K562 (cell line): ENCODE data around the gene KIF18B. TPM values are rescaled to one million over a fixed set of nuclear protein-coding genes. Genes with fewer than 3 reads are reported as not detected.
A peak's percentile ranks its signal among the peaks of the same experiment; 100 is the strongest.

ENCODE experiments used
- CHD2 ChIP-seq: IDR thresholded peaks from 2 replicates; pipeline ENCODE4 v1.6.1; 2011; ENCODE audit warnings: low read depth, low read length
- DDX20 ChIP-seq: fragments of 450-650 bp; IDR thresholded peaks from 2 replicates; pipeline ENCODE4 v1.6.1; 2016; ENCODE audit warnings: missing genetic modification characterization, low read depth, mild to moderate bottlenecking, missing compliant biosample characterization, moderate library complexity
- EGR1 ChIP-seq: fragments of 450-650 bp; conservative IDR thresholded peaks from 2 replicates; pipeline ENCODE4 v1.6.1; 2017; ENCODE audit warnings: mild to moderate bottlenecking
- GTF2A2 ChIP-seq: IDR thresholded peaks from 2 replicates; pipeline ENCODE4 v1.6.1; 2016; ENCODE audit warnings: mild to moderate bottlenecking, missing genetic modification characterization, missing compliant biosample characterization
- KLF6 ChIP-seq: fragments of 250-450 bp; sonication (Bioruptor Pico); IDR thresholded peaks from 2 replicates; pipeline ENCODE4 v1.4.0; 2020; ENCODE audit warnings: mild to moderate bottlenecking, moderate library complexity, borderline replicate concordance
- MTA1 ChIP-seq: fragments of 450-650 bp; IDR thresholded peaks from 2 replicates; pipeline ENCODE4 v1.6.1; 2017; ENCODE audit warnings: borderline replicate concordance
- TEAD1 ChIP-seq, 2 experiments: fragments of 450-650 bp in 1 of 2; sonication (generic) in 1 of 2; formaldehyde crosslinking; IDR thresholded peaks; 2 replicates each; pipeline versions ENCODE4 v1.4.0 to v1.8.0; 2020 to 2022; ENCODE audit warnings: mild to moderate bottlenecking in 2 of 2, missing genetic modification reagents in 1 of 2
- ZNF232 ChIP-seq: sonication (generic); formaldehyde crosslinking; IDR thresholded peaks from 2 replicates; pipeline ENCODE4 v1.8.0; 2022; ENCODE audit warnings: mild to moderate bottlenecking, missing genetic modification reagents
- polyA plus RNA-seq, 8 experiments: library from polyadenylated mRNA; depleted of rRNA in 4 of 8; stranded (reverse) in 5 of 8; unstranded in 3 of 8; fragments of >200 nt; fragmentation: Nextera tagmentation in 2 of 8; fragmentation: Illumina TruSeq in 1 of 8; extraction: Ambion mirVana in 2 of 8; extraction: Trizol in 1 of 8; gene quantifications; 2 replicates each; pipeline versions ENCODE4 v1.2.1 to v1.2.3, GENCODE V29; 2011 to 2014; ENCODE audit warnings: inconsistent platforms in 1 of 8, missing spikeins in 1 of 8
- total RNA-seq, 7 experiments: library from RNA; depleted of rRNA in 6 of 7; stranded (reverse); fragments of >200 nt in 6 of 7; fragmentation: Illumina TruSeq in 2 of 7; extraction: Trizol in 2 of 7; gene quantifications; 2 replicates each; pipeline versions ENCODE4 v1.2.1 to v1.2.3, GENCODE V29; 2011 to 2021; ENCODE audit warnings: low replicate concordance in 1 of 7
- TF ChIP-seq, protein P1 (sequence below): fragments of 150-350 bp; conservative IDR thresholded peaks from 2 replicates; pipeline ENCODE4 v1.6.1; 2014; ENCODE audit warnings: low read length
- TF ChIP-seq, protein P2 (sequence below): fragments of 250-450 bp; sonication (Bioruptor Pico); IDR thresholded peaks from 2 replicates; pipeline ENCODE4 v1.8.0; 2021; ENCODE audit warnings: borderline replicate concordance, mild to moderate bottlenecking, moderate library complexity; ENCODE audit not compliant: poor library complexity, severe bottlenecking
- TF ChIP-seq, protein P3 (sequence below): fragments of 200-800 bp; sonication (Bioruptor generic); IDR thresholded peaks from 2 replicates; pipeline ENCODE4 v1.6.1; 2016; ENCODE audit warnings: missing genetic modification characterization, missing compliant biosample characterization
- TF ChIP-seq, protein P4 (sequence below): sonication (generic); formaldehyde crosslinking; IDR thresholded peaks from 2 replicates; pipeline ENCODE4 v1.8.0; 2022; ENCODE audit warnings: mild to moderate bottlenecking, missing genetic modification reagents
- TF ChIP-seq, protein P5 (sequence below), 3 experiments: IDR thresholded peaks in 2 of 3; conservative IDR thresholded peaks in 1 of 3; 2 replicates each; pipeline ENCODE4 v1.5.1; 2011 to 2012; ENCODE audit warnings: low read length in 3 of 3, mild to moderate bottlenecking in 3 of 3, control low read depth in 2 of 3, improper control_type of control experiment in 1 of 3, inconsistent platforms in 1 of 3, low read depth in 1 of 3, mixed read lengths in 1 of 3, moderate library complexity in 1 of 3; ENCODE audit not compliant: insufficient read depth in 2 of 3
- TF ChIP-seq, protein P6 (sequence below): fragments of 250-450 bp; sonication (Bioruptor Pico); IDR thresholded peaks from 2 replicates; pipeline ENCODE4 v1.8.0; 2021; ENCODE audit warnings: moderate library complexity, mild to moderate bottlenecking, inconsistent platforms

Gene KIF18B
- total and polyA plus RNA-seq, 9 of the 15 experiments (the other 6 are each of a cell fraction or from before 2014, with no cell fraction given) = 2.0 to 42.8 (median 13.2) TPM

DNA sequence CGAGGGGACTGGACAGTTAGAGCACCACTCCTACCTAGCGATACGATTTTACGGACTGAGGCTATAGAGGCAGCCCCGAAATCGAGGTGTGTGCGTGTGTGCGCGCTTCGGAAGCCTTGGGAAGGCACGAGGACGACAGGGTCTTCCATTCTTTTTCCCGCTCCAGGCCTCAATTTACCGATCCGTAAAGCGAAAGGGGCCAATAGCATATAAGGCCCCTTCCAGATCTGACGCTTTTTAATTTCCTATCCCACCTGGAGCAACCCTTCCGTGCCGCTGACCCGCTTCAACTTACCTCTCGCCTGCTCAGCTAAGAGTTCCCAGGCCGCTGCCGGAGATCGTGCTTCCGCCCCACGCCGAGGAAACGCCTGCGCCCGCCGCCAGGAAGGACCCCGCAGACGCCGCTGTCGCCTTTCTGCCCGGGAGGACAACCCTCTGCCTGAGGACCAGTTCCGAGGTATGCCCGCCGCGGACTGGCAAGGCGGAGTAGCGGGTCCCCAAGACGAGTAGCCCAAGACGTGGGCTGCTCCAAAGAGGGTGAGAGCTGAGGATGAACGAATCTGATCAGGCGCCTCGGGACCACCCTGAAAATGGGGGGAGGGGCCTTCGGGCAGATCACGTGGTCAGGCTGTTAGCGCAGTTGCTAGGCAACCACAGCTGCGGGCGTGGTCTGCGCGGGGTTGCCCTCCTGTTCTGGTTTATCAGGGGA, 48.3 kb downstream of the KIF18B start, which contains the start of gene EFTUD2 (continued):
- TF ChIP-seq GTF2A2 (tag) = no peak
- TF ChIP-seq KLF6 = no peak
- TF ChIP-seq, protein P1, sequence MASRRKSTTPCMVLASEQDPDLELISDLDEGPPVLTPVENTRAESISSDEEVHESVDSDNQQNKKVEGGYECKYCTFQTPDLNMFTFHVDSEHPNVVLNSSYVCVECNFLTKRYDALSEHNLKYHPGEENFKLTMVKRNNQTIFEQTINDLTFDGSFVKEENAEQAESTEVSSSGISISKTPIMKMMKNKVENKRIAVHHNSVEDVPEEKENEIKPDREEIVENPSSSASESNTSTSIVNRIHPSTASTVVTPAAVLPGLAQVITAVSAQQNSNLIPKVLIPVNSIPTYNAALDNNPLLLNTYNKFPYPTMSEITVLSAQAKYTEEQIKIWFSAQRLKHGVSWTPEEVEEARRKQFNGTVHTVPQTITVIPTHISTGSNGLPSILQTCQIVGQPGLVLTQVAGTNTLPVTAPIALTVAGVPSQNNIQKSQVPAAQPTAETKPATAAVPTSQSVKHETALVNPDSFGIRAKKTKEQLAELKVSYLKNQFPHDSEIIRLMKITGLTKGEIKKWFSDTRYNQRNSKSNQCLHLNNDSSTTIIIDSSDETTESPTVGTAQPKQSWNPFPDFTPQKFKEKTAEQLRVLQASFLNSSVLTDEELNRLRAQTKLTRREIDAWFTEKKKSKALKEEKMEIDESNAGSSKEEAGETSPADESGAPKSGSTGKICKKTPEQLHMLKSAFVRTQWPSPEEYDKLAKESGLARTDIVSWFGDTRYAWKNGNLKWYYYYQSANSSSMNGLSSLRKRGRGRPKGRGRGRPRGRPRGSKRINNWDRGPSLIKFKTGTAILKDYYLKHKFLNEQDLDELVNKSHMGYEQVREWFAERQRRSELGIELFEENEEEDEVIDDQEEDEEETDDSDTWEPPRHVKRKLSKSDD = 0 out of 2 replicates have a peak, but pooled peaks have one; percentile 76
- TF ChIP-seq EGR1 = peak; percentile 53; the same call in 1 of the 2 replicates
- TF ChIP-seq, protein P2, sequence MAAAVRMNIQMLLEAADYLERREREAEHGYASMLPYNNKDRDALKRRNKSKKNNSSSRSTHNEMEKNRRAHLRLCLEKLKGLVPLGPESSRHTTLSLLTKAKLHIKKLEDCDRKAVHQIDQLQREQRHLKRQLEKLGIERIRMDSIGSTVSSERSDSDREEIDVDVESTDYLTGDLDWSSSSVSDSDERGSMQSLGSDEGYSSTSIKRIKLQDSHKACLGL (CRISPR knock-in tag) = peak; percentile 89
- TF ChIP-seq, protein P3, sequence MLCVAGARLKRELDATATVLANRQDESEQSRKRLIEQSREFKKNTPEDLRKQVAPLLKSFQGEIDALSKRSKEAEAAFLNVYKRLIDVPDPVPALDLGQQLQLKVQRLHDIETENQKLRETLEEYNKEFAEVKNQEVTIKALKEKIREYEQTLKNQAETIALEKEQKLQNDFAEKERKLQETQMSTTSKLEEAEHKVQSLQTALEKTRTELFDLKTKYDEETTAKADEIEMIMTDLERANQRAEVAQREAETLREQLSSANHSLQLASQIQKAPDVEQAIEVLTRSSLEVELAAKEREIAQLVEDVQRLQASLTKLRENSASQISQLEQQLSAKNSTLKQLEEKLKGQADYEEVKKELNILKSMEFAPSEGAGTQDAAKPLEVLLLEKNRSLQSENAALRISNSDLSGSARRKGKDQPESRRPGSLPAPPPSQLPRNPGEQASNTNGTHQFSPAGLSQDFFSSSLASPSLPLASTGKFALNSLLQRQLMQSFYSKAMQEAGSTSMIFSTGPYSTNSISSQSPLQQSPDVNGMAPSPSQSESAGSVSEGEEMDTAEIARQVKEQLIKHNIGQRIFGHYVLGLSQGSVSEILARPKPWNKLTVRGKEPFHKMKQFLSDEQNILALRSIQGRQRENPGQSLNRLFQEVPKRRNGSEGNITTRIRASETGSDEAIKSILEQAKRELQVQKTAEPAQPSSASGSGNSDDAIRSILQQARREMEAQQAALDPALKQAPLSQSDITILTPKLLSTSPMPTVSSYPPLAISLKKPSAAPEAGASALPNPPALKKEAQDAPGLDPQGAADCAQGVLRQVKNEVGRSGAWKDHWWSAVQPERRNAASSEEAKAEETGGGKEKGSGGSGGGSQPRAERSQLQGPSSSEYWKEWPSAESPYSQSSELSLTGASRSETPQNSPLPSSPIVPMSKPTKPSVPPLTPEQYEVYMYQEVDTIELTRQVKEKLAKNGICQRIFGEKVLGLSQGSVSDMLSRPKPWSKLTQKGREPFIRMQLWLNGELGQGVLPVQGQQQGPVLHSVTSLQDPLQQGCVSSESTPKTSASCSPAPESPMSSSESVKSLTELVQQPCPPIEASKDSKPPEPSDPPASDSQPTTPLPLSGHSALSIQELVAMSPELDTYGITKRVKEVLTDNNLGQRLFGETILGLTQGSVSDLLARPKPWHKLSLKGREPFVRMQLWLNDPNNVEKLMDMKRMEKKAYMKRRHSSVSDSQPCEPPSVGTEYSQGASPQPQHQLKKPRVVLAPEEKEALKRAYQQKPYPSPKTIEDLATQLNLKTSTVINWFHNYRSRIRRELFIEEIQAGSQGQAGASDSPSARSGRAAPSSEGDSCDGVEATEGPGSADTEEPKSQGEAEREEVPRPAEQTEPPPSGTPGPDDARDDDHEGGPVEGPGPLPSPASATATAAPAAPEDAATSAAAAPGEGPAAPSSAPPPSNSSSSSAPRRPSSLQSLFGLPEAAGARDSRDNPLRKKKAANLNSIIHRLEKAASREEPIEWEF (CRISPR knock-in tag) = no peak
- peak; percentile 100 for TF ChIP-seq MTA1
- TF ChIP-seq ZNF232 (CRISPR knock-in tag) = no peak
- TF ChIP-seq DDX20 (tag) = no peak
- TF ChIP-seq, protein P4, sequence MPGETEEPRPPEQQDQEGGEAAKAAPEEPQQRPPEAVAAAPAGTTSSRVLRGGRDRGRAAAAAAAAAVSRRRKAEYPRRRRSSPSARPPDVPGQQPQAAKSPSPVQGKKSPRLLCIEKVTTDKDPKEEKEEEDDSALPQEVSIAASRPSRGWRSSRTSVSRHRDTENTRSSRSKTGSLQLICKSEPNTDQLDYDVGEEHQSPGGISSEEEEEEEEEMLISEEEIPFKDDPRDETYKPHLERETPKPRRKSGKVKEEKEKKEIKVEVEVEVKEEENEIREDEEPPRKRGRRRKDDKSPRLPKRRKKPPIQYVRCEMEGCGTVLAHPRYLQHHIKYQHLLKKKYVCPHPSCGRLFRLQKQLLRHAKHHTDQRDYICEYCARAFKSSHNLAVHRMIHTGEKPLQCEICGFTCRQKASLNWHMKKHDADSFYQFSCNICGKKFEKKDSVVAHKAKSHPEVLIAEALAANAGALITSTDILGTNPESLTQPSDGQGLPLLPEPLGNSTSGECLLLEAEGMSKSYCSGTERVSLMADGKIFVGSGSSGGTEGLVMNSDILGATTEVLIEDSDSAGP = no peak
- TF ChIP-seq, protein P5, sequence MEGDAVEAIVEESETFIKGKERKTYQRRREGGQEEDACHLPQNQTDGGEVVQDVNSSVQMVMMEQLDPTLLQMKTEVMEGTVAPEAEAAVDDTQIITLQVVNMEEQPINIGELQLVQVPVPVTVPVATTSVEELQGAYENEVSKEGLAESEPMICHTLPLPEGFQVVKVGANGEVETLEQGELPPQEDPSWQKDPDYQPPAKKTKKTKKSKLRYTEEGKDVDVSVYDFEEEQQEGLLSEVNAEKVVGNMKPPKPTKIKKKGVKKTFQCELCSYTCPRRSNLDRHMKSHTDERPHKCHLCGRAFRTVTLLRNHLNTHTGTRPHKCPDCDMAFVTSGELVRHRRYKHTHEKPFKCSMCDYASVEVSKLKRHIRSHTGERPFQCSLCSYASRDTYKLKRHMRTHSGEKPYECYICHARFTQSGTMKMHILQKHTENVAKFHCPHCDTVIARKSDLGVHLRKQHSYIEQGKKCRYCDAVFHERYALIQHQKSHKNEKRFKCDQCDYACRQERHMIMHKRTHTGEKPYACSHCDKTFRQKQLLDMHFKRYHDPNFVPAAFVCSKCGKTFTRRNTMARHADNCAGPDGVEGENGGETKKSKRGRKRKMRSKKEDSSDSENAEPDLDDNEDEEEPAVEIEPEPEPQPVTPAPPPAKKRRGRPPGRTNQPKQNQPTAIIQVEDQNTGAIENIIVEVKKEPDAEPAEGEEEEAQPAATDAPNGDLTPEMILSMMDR (IDR thresholded peaks at IDR 0.05 in 2 of 3, conservative IDR thresholded peaks at IDR 0.05 in 1 of 3; ENCODE audit: insufficient read depth in 2 of 3, low read depth in 1 of 3, low read length in 3 of 3) = no peak
- peak in 1 of 2 experiments; percentile 71; a peak in 1 of 4 replicates for TF ChIP-seq TEAD1 (CRISPR knock-in tag; IDR thresholded peaks at IDR 0.05)
- TF ChIP-seq CHD2 = peak; percentile 54; the same call in 1 of the 2 replicates
- TF ChIP-seq, protein P6, sequence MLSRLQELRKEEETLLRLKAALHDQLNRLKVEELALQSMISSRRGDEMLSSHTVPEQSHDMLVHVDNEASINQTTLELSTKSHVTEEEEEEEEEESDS = no peak
